A549 (cell line): ENCODE data around the gene ASH1L. TPM values are rescaled to one million over a fixed set of nuclear protein-coding genes. Genes with fewer than 3 reads are reported as not detected.
"Not testable (repeated sequence)": the region's sequence is repeated elsewhere in the genome, so short reads cannot be mapped to it uniquely, and the experiment has no call there.

ENCODE experiments used
- ATAC-seq, 2 experiments: fragments of 200-7000 bp in 1 of 2; fragments of >200 bp in 1 of 2; cut with Nextera tagmentation in 1 of 2; cut with Tn5 transposase in 1 of 2; 3 replicates each; pipeline versions ENCODE4 v1.8.0 to v1.9.1; 2018 to 2020; ENCODE audit warnings: mild to moderate bottlenecking in 1 of 2, moderate library complexity in 1 of 2
- CTCF ChIA-PET: fragments of 300-600 bp; sonication (Branson Sonifier 250); formaldehyde crosslinking; extraction: SDS; loops from one replicate; lab custom pipeline; 2021; ENCODE audit warnings: antibody characterized with exemption, inconsistent platforms; lab: Yijun Ruan, JAX
- POLR2A ChIA-PET: fragments of 350-600 bp; formaldehyde crosslinking; extraction: SDS; loops from one replicate; lab custom pipeline; 2021; ENCODE audit warnings: antibody characterized with exemption, inconsistent platforms; lab: Yijun Ruan, JAX
- DNase-seq, 2 experiments: peaks; one replicate each; pipeline versions ENCODE4 v3.0.0 to v3.0.0-alpha.2; 2011 to 2016; ENCODE audit warnings: low read depth in 1 of 2, low spot score in 1 of 2
- FAIRE-seq: peaks from 2 replicates; lab custom pipeline; 2011; peaks lifted over from hg19 to GRCh38; lab: Jason Lieb, UNC
- H3K27ac ChIP-seq, 2 experiments: fragments of >200 bp; sonication (Bioruptor Twin); formaldehyde crosslinking; 3 replicates each; pipeline ENCODE4 v1.5.1; 2016 to 2017
- H3K4me1 ChIP-seq: fragments of >200 bp; sonication (Bioruptor Twin); formaldehyde crosslinking; 3 replicates; pipeline ENCODE4 v1.6.1; 2016
- H3K4me2 ChIP-seq: fragments of >200 bp; sonication (Bioruptor Twin); formaldehyde crosslinking; 3 replicates; pipeline ENCODE4 v1.6.1; 2016
- H3K4me3 ChIP-seq: fragments of >200 bp; sonication (Bioruptor Twin); formaldehyde crosslinking; 3 replicates; pipeline ENCODE4 v1.5.1; 2016
- H3K9me3 ChIP-seq: fragments of >200 bp; sonication (Bioruptor Twin); formaldehyde crosslinking; 3 replicates; pipeline ENCODE4 v1.6.1; 2016
- CBX2 ChIP-seq: fragments of 200-600 bp; sonication (generic); IDR thresholded peaks from 2 replicates; pipeline ENCODE4 v1.6.1; 2016; ENCODE audit warnings: low read depth, mild to moderate bottlenecking, borderline replicate concordance
- CBX8 ChIP-seq: fragments of 200-600 bp; sonication (generic); IDR thresholded peaks from 2 replicates; pipeline ENCODE4 v1.6.1; 2016
- CEBPB ChIP-seq, 2 experiments: fragments of >200 bp in 1 of 2; sonication (Bioruptor Twin) in 1 of 2; formaldehyde crosslinking in 1 of 2; IDR thresholded peaks; 2 replicates each; pipeline ENCODE4 v1.6.1; 2012 to 2016
- E2F6 ChIP-seq: IDR thresholded peaks from 2 replicates; pipeline ENCODE4 v1.6.1; 2012; ENCODE audit warnings: low read depth, borderline replicate concordance
- HMGXB4 ChIP-seq: fragments of 250-450 bp; sonication (Bioruptor Pico); IDR thresholded peaks from 2 replicates; pipeline ENCODE4 v1.5.0; 2021; ENCODE audit warnings: mild to moderate bottlenecking, moderate library complexity, borderline replicate concordance
- MAFK ChIP-seq: fragments of 450-650 bp; IDR thresholded peaks from 2 replicates; pipeline ENCODE4 v1.6.1; 2014; ENCODE audit not compliant: partially characterized antibody
- MAX ChIP-seq: IDR thresholded peaks from 2 replicates; pipeline ENCODE4 v1.6.1; 2012
- MAZ ChIP-seq: fragments of 150-350 bp; IDR thresholded peaks from 2 replicates; pipeline ENCODE4 v1.6.1; 2014; ENCODE audit warnings: antibody characterized with exemption, low read depth, low read length, borderline replicate concordance
- NFE2L2 ChIP-seq: fragments of 150-350 bp; conservative IDR thresholded peaks from 2 replicates; pipeline ENCODE4 v1.6.1; 2014; ENCODE audit warnings: low read length
- PBX3 ChIP-seq: IDR thresholded peaks from 2 replicates; pipeline ENCODE4 v1.6.1; 2012
- PHF8 ChIP-seq: fragments of 200-600 bp; sonication (generic); IDR thresholded peaks from 2 replicates; pipeline ENCODE4 v1.6.1; 2016; ENCODE audit warnings: low read depth, mild to moderate bottlenecking, antibody characterized with exemption, moderate library complexity, borderline replicate concordance
- POLR2A ChIP-seq: IDR thresholded peaks from 2 replicates; pipeline ENCODE4 v1.6.1; 2012; ENCODE audit warnings: mild to moderate bottlenecking, low read length
- RAD21 ChIP-seq, 2 experiments: fragments of >200 bp in 1 of 2; sonication (Bioruptor Twin) in 1 of 2; formaldehyde crosslinking in 1 of 2; IDR thresholded peaks in 1 of 2; conservative IDR thresholded peaks in 1 of 2; 2 replicates in 1 of 2; 3 replicates in 1 of 2; pipeline ENCODE4 v1.6.1; 2012 to 2018; ENCODE audit warnings: inconsistent platforms in 1 of 2
- REST ChIP-seq: fragments of 200-600 bp; sonication (generic); IDR thresholded peaks from 2 replicates; pipeline ENCODE4 v1.6.1; 2016; ENCODE audit warnings: antibody characterized with exemption, mild to moderate bottlenecking, moderate library complexity
- RNF2 ChIP-seq: fragments of 200-600 bp; sonication (generic); IDR thresholded peaks from 2 replicates; pipeline ENCODE4 v1.6.1; 2016; ENCODE audit warnings: low read depth, mild to moderate bottlenecking, antibody characterized with exemption, moderate library complexity, borderline replicate concordance
- SREBF2 ChIP-seq: fragments of 450-650 bp; IDR thresholded peaks from 2 replicates; pipeline ENCODE4 v1.6.1; 2014; ENCODE audit warnings: mild to moderate bottlenecking, moderate library complexity
- TFCP2L1 ChIP-seq: fragments of 250-450 bp; sonication (Bioruptor Pico); IDR thresholded peaks from 2 replicates; pipeline ENCODE4 v1.5.0; 2021; ENCODE audit warnings: mild to moderate bottlenecking
- USF2 ChIP-seq: fragments of 450-650 bp; IDR thresholded peaks from 2 replicates; pipeline ENCODE4 v1.6.1; 2014; ENCODE audit warnings: antibody characterized with exemption
- WGBS: methylation state at CpG from one replicate; pipeline ENCODE4 v1.1.6; 2017; ENCODE audit errors: missing lambda C conversion rate; 5-methylcytosine and 5-hydroxymethylcytosine counted together
- polyA plus RNA-seq, 4 experiments: library from polyadenylated mRNA; depleted of rRNA in 3 of 4; stranded (reverse); fragments of >200 nt; fragmentation: RNase III in 1 of 4; extraction: RNeasy Plus Mini Kit Qiagen cat#74134 plus additional on column Dnase treatment in 1 of 4; gene quantifications; 2 replicates in 3 of 4; 3 replicates in 1 of 4; pipeline ENCODE4 v1.2.3, GENCODE V29; 2011 to 2017

ASH1L gene
- polyA plus RNA-seq, 2 of the 4 experiments (the other 2 are of a cell fraction), result 10.0 to 32.8 TPM

GRCh38 chr1:155455588-155456195 lies 106.9 kb downstream of the ASH1L start (continued):
- TF ChIP-seq RAD21 (conservative IDR thresholded peaks at IDR 0.05 in 1 of 2, IDR thresholded peaks at IDR 0.05 in 1 of 2), result no peak

GRCh38 chr1:155454096-155454495 lies 108.5 kb downstream of the ASH1L start:
- ChIA-PET CTCF (interaction anchor here (1.3 kb wide), 1 partner anchor 203 kb away, joined by 3 read pairs; no protein-coding TSS in a partner anchor), POLR2A (no interaction called here)

GRCh38 chr1:155453141-155453540 lies 109.5 kb downstream of the ASH1L start:
- ChIA-PET POLR2A (no interaction called here), CTCF (interaction anchor here (0.6 to 1.3 kb wide), 2 partner anchors 202 to 398 kb away, joined by 3 read pairs; no protein-coding TSS in a partner anchor)
- FAIRE-seq (no peak), DNase-seq (no peak), ATAC-seq (no peak)
- TF ChIP-seq MAX (no peak), POLR2A (no peak)
- Histone ChIP-seq H3K4me3 (no peak overlapping the region), H3K9me3 (no peaks in the 10 kb centered on the region), H3K4me2 (no peak overlapping the region), H3K27ac (no peak overlapping the region), H3K4me1 (no peaks in the 10 kb centered on the region)
- WGBS, result 91% methylated on average over 7 of the region's 7 CpGs

More at GRCh38 chr1:155454096-155454495, 108.5 kb downstream of the ASH1L start:
- ATAC-seq, result no peak
- WGBS, result 91% methylated on average over 1 of the region's 1 CpG
- TF ChIP-seq PHF8 (no peak), SREBF2 (no peak), RNF2 (no peak), USF2 (no peak)
- Histone ChIP-seq H3K4me2 (no peak overlapping the region), H3K4me3 (no peak overlapping the region), H3K9me3 (no peaks in the 10 kb centered on the region), H3K4me1 (no peaks in the 10 kb centered on the region), H3K27ac (no peak overlapping the region)
- no peak for FAIRE-seq
- no peak for DNase-seq

- DNase-seq (no peak), ATAC-seq (no peak), FAIRE-seq (no peak)
- Histone ChIP-seq H3K4me1 (no peaks in the 10 kb centered on the region), H3K27ac (no peak overlapping the region), H3K4me3 (no peak overlapping the region), H3K4me2 (no peak overlapping the region), H3K9me3 (no peaks in the 10 kb centered on the region)
- POLR2A ChIA-PET, result no interaction called here
- no peak for TF ChIP-seq E2F6
- TF ChIP-seq CBX2, result no peak
- no peak for TF ChIP-seq TFCP2L1
- no peak for TF ChIP-seq HMGXB4 (CRISPR knock-in tag)
- TF ChIP-seq MAZ, result no peak
- TF ChIP-seq POLR2A, result no peak
- TF ChIP-seq MAFK, result no peak
- no peak for TF ChIP-seq CEBPB (IDR thresholded peaks at IDR 0.05)
- TF ChIP-seq PBX3, result no peak
- TF ChIP-seq NFE2L2, result no peak
- no peak for TF ChIP-seq REST
- no peak for TF ChIP-seq CBX8
- CTCF ChIA-PET, result no interaction called here
- WGBS, result 95% methylated on average over 7 of the region's 7 CpGs
These were observed 111.4 kb downstream of the ASH1L start for GRCh38 chr1:155451199-155451598.

- not testable (repeated sequence) for ATAC-seq
These were observed 120.2 kb downstream of the ASH1L start for GRCh38 chr1:155442431-155442830.

More at GRCh38 chr1:155442431-155442830, 120.2 kb downstream of the ASH1L start:
- H3K27ac ChIP-seq, POLR2A ChIA-PET, H3K4me3 ChIP-seq, DNase-seq, H3K4me2 ChIP-seq, FAIRE-seq, H3K4me1 ChIP-seq, H3K9me3 ChIP-seq: not testable (repeated sequence)
- 92% methylated on average over 6 of the region's 6 CpGs for WGBS
- CTCF ChIA-PET, result interaction anchor here (0.9 kb wide), 2 partner anchors 10 to 14 kb away, joined by 3 to 4 read pairs; no protein-coding TSS in a partner anchor
